Measurements from ENCODE around the gene TWIST1. TPM values are rescaled to one million over a fixed set of nuclear protein-coding genes. Genes with fewer than 3 reads are reported as not detected.

The TWIST1 gene
- 1 to 10 TPM; 5.3 to 7.4 (median 6.2) TPM for polyA plus RNA-seq (ENCODE audit: insufficient read length in 3 of 3)

DNA sequence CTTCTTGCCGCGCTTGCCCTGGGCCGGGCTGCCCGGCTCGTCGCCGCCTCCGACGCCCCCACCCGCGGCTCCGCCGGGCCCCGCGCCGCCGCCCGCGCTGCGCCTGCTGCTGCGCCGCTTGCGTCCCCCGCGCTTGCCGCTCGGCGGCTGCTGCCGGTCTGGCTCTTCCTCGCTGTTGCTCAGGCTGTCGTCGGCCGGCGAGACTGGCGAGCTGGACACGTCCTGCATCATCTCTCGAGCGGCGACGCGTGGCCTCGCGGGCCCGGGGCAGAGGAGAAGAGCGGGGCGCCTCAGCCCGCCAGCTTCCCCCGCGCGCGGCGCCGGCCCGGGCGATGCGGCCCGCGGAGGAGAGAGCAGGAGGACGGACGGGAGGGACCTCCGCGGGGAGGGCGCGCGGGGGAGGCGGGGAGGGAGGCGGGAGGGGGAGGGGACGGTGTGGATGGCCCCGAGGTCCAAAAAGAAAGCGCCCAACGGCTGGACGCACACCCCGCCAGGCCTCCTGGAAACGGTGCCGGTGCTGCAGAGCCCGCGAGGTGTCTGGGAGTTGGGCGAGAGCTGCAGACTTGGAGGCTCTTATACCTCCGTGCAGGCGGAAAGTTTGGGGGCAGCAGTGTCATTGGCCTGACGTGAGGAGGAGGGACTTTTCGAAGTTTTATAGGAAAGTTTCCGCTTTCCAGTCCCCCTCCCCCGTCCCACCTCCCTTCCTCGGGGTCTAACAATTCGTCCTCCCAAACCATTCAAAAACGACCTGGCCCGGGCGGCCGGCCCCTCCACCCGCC lies at the start of gene TWIST1:
TSS of gene TWIST1 (minus strand) at position 546 of the 779 bp plus-strand sequence. CDS start at position 231, 315 bp downstream.
- peak in 1 of 3 donors; percentile 67 for DNase-seq (ENCODE audit: low read depth in 3 of 3, low spot score in 2 of 3)

DNA sequence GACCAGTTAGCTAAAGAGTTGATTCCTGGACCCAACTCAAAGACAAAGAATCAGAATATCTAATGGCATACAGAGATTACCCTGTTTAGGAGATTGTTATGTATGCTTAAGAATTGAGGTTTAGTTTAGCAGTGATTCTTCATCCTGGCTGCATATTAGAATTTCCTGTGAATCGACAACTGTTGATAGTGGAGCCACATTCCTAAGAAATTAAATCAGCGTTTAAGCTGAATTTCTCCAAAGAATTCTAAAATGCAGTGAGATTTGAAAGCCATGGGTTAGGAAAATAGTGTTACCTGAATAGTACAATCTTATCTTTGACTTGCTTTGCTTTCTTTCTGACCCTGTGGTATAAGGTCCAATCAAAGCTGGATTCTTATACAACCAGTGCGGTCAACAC lies 44.2 kb upstream of the TWIST1 start:
- DNase-seq (ENCODE audit: low read depth in 3 of 3, low spot score in 2 of 3), result no peak

DNA sequence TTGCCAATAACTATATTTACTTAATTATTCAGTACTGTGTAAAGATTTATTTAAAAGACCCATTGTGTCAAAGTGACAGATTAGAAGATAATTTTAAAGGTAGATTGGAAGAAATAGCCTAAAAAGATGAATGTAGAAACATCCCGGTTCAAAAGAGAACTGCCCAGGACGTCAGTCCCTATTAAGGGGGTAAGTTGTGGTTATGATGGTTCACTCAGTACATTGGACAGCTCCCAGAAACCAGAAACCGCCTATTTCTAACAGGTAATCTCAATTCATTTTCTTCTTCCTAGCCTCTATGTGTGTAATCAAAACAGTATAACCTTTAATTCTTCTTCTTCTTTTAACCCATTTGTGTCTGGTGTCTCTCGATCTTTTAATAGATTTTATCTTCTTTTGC lies 29.3 kb upstream of the TWIST1 start:
- DNase-seq (ENCODE audit: low read depth in 3 of 3, low spot score in 2 of 3), result peak; percentile 9 to 19 (median 14)

DNA sequence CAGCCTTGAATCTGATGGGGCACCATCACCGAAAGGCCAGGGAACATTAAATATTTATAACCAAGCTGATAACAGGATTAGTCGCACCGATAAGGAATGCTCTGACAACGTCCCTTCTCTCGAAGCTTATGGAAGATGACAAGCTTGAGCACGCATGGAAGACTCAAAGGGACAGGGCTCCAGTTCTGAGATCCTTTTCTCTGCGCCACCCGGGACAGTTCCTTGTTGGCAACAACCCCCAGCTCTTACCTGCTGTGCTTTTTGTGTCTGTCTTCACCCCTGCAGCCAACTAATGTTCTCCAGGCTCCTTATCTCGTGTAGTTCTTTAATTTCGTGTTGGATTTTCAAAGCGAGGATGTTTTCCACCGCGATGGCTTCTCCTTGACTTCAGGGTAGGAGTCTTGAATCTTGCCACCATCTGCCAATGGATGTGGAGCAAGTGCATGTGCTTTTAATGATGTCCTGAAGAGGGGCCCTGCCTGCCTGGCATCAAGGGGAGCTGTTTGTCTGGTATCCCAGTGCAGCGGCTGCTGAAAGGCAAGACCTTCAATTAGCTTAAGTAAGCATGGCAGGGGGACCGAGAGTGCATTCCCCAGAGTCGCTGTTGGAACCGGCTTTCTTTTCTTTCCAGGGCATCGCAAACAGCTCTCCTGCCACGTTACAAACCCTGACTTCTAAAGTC lies 28.1 kb upstream of the TWIST1 start:
- no peak for DNase-seq (ENCODE audit: low read depth in 3 of 3, low spot score in 2 of 3)

DNA sequence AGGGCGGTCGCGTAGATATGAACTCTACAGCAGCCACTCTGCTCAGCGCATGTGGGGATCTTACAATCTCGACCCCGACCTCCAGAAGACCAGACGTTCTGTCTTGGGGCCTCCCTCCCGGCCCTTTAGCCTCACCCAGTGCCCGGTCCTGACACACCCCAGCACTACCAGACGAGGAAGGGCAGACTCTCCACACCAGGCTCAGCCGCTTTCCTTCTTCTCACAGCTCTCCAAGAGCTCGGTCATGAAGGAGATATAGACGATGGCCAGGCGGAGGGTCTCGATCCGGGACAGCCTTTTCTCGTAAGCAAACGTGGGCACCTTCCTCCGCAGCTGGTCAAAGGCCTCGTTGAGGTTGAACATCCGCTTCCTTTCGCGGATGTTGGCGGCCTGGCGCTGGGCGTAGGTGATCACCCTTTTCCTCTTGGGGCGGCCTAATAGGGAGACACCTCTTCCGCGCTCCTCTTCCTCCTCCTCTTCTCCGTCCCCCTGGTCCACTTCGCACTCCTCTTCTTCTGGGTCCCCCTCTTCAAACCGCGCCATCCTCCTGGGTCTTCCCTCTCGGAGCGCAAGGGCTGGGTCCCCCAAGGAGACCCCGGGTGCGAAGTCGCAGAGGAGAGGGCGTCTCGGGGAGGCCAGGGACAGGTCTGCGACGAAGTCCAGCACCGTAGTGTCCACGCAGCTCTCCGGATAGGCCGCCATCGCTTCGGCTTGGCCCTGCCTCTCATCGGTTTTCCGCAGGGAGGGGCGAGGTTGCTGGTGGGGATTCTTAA lies 27.4 kb upstream of the TWIST1 start, which contains the start of gene FERD3L:
TSS of gene FERD3L (minus strand) at position 761 of the 773 bp plus-strand sequence. CDS start at position 702, 59 bp downstream.
- no peak for DNase-seq (ENCODE audit: low read depth in 3 of 3, low spot score in 2 of 3)

DNA sequence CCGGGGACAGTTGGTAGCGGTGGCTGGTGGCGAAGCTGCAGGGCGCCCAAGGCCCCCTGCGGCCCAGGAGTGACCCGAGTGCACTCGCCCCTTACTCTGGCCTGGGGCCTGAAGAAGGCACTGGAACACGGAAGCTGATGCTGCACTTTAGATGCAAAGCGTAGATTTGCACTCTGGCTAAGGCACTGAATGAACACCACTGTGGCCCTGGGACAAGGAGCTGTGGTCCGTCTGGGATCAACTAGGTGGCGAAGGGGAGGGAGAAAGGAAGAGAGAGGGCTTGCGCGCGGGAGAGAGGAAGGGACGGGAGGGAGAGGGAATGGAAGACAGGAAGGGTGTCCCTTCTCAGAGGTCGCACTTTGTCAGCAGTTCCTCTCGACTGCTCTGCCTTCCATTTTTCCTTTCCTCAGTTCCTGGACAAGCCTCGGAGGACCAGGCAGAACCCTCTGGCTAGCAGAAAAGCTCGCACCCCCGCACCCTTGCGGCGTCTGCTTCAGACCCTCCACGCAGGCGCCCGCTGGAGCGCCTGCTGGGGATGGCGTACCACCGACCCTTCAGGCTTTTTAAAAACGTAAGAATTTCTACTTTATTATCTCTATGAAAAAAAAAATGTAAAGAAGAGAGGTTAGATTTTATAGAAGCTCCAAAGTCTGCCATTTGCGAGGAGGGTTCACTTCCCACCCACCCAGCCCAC lies 26.6 kb upstream of the TWIST1 start:
- DNase-seq (ENCODE audit: low read depth in 3 of 3, low spot score in 2 of 3), result no peak

DNA sequence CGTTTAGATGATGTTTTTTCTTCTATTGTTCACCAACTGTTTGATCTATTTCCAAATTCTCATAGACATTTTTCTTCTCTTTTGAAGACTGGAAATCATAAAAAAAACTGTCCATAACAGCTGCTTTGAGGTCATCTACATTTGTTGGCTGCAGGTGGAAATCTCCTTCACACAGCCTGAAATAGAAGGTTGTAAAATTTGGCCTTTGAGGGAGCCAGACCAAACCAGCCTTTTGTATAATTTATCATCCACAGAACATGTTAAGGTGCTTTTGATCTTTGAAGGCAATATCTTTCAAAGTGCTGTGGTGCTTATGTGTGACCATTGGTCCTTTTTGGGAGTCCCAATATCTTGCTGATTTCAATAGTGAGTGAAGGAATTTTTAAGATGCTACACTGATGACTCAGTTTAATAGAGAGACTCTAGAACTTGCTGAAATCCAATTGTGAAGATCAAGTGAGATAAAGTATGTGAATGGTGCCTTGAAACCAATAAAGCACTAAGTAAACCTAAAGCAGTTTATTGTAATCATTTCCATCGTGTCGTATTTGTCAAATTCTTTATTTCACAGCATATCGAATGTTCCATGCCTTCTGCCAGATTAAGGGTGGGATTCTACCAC lies 22.4 kb upstream of the TWIST1 start:
- DNase-seq (ENCODE audit: low read depth in 3 of 3, low spot score in 2 of 3), result no peak

DNA sequence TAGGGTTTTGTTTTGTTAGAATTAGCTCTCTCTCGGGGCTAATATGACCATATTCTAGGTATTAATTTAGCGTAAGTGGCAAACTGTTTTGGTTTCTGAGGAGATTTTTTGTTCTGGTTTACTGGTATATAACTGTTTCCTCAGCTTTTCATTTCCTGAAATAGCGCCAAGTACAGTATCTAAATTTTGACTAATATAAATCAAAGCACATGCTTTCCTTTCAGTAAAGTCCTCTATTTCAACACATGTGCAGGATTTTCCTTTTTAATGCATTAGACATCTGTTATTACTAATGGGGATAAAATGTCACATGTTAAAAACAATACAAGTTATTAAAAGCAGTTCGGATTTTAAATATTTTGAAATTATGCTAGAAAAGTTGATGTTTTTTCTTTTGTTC lies 16.4 kb upstream of the TWIST1 start:
- no peak for DNase-seq (ENCODE audit: low read depth in 3 of 3, low spot score in 2 of 3)

DNA sequence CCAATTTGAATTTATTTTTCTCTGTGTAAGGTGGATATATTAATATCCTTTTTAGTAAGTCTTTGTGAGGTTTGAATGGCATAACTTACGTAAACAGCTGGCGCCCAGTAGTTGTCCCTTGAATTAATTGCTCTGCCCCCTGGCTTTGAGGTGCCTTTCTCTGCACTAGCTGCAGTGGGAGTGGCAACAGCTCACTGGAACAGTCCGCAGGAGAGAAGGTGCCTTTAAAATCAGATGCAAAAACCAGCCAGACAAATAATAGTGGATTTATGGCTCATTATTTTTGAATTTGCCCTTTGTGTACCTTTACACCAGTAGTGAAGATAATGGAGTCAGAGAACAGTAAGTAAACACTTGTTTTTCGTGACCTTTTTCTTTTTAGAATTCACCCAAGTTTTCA lies 16.0 kb upstream of the TWIST1 start:
- DNase-seq (ENCODE audit: low read depth in 3 of 3, low spot score in 2 of 3), result no peak

DNA sequence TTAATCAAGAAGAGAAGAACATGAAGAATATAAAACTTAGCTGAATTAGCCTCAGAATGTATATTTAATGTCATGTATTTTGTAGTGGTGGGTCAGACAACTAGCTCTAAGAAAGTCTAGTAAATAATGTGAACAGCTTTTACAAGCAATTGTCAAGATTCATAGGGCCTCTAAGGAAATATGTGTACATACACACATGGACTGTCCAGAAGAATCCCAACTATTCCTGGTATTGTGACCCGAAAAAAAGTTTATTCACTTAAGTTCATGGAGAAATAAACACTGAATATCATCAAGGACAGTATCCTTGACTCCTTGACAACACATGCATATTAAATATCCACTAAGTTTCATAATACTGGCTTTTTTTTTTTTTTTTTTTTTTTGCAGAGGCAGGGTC lies 11.4 kb upstream of the TWIST1 start:
- DNase-seq (ENCODE audit: low read depth in 3 of 3, low spot score in 2 of 3), result no peak

DNA sequence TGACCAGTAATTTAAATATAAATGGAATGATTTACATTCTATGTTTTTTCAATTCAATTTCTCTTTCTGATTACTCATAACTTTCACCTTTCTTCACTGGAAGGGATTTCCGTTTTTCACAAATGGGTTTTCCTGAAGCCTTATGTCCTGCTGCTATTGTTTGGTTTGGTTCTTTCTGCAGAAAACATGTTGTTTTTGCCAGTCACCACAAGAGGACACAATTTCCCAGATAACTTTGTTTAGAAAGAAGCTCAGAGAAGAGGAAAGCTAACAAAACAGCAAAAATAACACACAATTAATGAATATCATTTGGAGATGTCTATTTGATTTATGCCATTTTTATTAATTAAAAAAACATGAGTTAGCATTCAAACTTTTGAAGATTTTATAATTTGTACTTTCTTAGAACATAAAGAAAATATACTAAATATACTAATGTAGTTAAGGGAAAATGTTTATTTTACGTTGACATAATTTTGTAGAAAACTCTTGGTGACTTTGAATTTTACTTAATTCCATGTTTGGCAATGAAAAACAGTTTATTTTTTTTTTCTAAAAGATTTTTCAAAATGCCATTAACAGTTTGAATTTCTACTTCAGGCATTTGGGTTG lies 4.6 kb upstream of the TWIST1 start:
- DNase-seq (ENCODE audit: low read depth in 3 of 3, low spot score in 2 of 3), result no peak

DNA sequence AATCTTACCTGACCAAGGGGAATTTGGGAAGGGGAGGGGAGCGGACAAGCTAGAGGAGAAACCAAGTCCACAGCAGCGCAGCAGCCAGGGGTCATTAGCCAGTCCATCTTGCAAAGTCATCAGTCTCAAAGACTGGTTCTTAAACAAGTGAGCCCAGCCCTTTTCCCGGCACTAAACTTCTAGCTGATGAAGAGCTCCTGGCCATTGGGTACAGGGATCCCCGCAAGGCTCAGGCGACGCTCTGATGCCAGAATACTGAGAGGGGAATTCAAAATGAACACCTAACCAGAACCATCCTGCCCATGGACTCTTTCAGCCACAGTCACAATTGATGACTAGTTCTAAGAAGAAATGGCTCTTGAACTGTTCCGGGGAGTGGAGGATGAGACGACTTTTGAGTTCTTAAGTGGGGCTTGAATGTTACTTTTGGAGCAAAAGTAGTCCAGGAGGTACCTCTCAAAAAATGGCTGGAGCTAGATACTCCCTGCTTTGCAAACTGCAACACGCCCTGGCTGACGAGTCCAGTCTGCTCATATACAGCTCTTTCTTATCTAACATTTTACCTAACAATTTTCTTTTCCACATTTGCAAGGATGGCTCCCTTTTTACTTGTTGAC lies 2.5 kb upstream of the TWIST1 start:
- DNase-seq (ENCODE audit: low read depth in 3 of 3, low spot score in 2 of 3), result no peak

DNA sequence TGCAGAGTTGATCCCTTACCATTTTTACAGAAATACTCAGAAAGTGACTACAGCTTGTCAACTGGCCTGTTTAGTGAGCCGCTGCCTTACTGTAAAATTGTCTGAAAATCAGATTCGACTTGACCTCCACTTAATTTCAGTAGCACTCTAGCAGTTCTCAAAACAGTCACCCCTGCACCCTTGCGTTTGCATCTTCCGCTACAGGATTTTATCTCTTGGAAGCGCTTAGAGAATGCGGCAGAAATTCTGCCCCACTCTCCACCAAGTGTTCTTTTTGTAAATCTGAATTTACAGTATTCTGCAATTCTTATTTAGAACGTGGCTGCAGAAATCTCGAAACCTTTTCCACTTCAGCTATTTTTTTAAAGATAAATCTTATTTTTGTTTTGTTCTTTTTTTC lies 1.9 kb upstream of the TWIST1 start:
- DNase-seq (ENCODE audit: low read depth in 3 of 3, low spot score in 2 of 3), result no peak

DNA sequence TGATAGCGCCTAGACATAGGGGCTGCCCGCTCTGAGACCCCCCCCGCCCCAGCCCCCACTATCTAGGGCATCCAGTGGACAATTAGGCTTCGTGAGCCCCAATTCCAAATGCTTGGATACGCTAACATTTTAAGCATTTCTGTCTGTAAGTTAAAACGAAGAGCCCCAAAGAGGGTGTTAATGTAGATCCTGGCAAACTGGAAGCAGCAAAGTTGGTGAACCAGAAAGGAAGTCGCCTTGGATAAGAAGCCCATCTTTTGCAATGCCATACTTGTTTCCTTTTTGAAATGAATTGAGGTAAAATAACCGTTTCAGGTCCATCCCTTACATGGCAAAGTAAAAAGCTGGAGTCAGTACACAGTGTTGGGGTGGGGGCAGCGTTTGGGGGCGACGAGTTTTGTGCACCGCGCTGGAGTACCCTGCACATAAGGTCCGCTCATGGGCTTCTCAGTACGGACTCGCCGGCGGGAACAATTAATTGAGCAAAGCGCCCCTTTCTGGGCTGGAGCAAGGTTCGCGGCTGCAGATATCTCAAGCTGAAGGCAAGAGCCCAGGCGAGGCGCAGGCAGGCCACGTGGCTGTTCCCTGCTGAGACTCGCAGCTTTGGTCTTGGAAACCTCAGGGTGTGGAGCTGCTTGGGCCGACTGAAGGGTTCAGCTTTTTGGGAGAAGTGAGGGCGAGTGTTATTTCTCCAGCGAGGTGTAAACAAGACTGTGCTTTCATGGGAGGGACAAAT lies 1.4 kb upstream of the TWIST1 start:
- no peak for DNase-seq (ENCODE audit: low read depth in 3 of 3, low spot score in 2 of 3)

DNA sequence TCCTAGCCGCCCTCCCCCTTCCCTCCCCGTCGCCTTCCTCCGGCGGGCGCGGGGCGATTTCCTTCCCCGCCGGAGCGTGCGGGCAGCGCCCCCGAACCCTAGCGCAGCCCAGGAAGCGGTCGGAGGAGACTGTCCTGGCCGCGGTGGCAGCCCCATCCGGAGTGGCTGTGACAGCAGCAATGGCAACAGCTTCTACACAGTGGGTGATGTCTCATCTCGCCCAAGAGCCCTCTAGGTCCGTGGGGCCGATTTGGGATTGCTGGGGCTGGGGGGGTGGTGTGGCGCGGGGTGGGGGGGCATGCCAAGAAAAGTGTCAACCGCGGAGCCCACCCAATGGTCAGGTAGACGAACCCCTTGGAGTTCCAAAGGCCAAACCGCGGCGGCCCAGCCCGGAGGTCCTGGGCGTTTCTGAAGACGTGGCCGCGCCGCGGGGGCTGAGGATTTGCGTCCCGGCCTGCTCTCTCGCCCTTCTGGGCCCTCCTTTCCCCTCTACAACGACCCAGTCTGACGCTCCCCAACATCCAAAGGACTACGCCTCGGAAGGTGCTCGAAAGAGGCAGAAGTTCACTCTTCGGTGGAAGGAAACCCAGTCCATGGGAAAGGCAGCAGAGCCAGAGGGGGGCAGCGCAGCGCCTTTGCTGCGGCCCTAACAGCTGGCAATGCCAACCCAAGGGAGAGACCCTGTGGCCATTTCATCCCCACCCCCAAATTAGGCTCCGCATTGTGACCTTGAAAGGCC lies 603 bp upstream of the TWIST1 start:
- no peak for DNase-seq (ENCODE audit: low read depth in 3 of 3, low spot score in 2 of 3)

DNA sequence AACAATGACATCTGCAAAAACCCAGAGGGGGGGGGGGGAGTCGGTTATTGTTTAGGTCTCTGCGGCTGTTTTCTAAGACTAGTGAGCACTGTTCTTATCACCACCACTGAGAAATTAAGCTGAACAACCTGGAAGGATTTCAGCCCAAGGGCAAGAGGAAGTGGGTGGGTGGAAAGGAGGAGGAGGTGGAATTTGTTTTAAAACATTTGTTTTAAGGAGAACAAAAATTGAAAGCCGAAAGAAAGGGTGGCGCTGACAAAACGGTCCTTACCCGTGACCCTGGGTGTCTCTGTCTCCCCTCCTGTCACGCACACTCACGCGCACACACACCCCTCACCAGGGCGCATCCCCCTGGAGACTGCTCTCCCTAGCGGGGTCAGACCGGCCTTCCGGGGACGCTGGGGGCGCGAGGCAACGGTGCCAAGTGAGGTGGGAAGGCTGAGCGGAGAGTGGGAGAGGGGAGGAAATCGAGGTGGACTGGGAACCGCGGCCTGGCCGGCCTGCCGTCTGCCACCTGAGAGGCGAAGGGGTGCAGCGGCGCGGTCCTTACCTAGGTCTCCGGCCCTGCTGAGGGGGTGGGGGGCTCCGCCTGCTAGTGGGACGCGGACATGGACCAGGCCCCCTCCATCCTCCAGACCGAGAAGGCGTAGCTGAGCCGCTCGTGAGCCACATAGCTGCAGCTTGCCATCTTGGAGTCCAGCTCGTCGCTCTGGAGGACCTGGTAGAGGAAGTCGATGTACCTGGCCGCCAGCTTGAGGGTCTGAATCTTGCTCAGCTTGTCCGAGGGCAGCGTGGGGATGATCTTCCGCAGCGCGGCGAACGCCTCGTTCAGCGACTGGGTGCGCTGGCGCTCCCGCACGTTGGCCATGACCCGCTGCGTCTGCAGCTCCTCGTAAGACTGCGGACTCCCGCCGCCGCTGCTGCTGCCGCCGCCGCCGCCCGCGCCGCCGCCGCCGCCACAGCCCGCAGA lies 1.0 kb downstream of the TWIST1 start:
- no peak for DNase-seq (ENCODE audit: low read depth in 3 of 3, low spot score in 2 of 3)

DNA sequence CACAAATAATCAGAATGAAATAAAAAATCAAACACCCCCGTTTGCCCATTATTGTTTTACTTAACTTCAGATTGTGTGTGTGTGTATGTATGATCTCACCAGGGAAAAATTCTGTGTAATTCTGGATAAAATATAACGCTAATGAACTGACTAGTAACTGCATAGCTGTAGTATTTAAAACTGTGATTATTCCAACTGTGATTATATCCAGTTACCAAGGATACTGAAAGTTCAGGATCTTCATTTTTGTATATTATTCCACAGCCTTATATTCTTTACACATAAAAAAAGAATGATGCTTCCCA lies 2.9 kb downstream of the TWIST1 start:
- no peak for DNase-seq (ENCODE audit: low read depth in 3 of 3, low spot score in 2 of 3)

Measured in right renal cortex interstitium (tissue), 3 donors.